GM18873 (cell line): Measurements from ENCODE around the gene AP2S1.
"Not testable (repeated sequence)": the region's sequence is repeated elsewhere in the genome, so short reads cannot be mapped to it uniquely, and the experiment has no call there.

Experiments
- ATAC-seq: cut with Tn5 transposase; IDR thresholded peaks from one replicate; pipeline ENCODE4 v1.9.1; 2021; ENCODE audit warnings: mild to moderate bottlenecking, moderate library complexity, moderate number of reproducible peaks; ENCODE audit not compliant: unreplicated experiment, low FRiP score

AP2S1 gene

GRCh38 chr19:46844067-46844489 lies 6.6 kb downstream of the AP2S1 start:
- ATAC-seq = no peak

DNA sequence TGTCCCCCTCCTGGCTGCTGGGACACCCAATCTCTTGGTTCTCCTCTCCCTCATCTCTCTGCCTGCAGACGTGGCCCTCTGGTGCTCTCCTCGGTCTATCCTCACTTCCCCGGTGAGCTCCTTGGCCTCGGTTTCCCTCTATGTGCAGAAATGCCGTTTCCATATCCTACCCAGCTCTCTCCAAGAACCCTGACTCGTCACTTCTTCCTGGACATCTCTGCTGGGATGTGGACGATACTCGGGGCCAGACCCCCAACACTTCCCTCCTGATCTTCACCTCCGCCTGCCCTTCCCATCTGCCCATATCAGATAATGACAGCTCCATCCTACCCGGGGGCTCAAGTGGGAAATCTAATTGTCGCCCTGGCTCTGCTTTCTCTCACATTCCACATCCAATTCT lies 7.9 kb downstream of the AP2S1 start:
- no peak for ATAC-seq

- ATAC-seq = no peak
These were observed 9.1 kb downstream of the AP2S1 start for GRCh38 chr19:46841458-46842083.

DNA sequence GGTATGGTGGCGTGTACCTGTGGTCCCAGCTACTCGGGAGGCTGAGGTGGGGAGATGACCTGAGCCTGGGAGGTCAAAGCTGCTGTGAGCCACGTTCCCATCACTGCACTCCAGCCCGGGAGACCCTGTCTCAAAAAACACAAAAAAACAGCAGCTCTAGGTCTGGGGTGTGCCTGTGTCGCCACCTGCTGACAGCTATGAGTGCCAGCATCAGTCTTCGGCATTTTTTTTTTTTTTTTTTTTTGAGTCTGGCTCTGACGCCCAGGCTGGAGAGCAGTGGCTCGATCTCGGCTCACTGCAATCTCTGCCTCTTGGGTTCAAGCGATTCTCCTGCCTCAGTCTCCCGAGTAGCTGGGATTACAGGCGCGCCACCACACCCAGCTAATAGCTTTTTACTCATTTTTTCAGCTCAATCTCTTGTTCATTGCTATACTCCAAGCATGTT lies 10.1 kb downstream of the AP2S1 start:
- ATAC-seq = no peak

DNA sequence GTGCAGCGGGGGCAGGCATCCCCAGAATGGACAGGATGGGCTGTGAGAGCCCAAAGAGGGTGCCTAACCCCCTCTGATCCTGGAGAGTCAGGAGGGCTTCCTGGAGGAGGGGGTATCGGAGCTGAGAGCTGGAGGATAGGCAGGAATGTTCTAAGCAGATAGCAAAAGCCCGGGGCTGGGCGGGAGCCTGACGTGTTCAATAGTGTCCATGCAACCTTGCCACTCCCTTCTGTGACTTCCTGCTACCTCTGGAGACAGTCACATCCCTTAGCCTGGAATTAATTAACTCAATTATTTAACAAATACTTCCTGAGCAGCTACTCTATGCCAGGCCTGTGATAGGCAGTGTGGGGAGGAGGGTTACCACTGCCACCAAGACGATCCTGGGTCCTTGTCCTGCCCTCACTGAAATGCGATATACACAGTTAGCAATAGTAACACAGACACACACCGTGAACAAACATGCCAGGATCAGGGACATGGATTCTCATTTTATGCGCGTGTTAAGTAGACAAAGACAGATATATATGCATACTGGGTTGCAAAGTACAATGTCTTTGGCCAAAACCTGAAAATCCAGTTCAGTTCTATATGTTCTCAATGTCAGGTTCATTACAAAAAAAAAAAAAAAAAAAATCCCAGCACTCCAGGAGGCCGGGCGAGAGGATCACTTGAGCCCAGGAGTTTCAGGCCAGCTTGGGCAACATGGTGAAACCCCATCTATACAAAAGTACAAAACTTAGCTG lies 10.7 kb downstream of the AP2S1 start:
- no peak for ATAC-seq

- ATAC-seq = no peak
These were observed 12.5 kb downstream of the AP2S1 start for GRCh38 chr19:46838160-46838559.

- no peak for ATAC-seq
These were observed 15.7 kb downstream of the AP2S1 start for GRCh38 chr19:46834984-46835383.

DNA sequence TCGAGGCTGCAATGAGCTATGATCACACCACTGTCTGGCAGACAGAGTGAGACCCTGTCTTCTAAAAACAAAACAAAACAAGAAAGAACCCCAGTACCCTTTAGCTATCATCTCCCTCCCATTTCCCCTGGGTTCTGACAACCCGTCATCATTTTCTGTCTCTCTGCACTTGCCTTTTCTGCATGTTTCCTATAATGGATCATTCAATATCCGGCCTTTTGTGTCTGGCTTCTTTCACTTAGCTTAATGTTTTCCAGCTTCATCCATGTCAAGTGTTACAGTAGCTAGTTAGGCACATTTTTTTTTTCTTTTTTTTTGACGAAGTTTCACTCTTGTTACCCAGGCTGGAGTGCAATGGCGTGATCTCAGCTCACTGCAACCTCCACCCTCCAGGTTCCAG lies 16.5 kb downstream of the AP2S1 start:
- no peak for ATAC-seq

DNA sequence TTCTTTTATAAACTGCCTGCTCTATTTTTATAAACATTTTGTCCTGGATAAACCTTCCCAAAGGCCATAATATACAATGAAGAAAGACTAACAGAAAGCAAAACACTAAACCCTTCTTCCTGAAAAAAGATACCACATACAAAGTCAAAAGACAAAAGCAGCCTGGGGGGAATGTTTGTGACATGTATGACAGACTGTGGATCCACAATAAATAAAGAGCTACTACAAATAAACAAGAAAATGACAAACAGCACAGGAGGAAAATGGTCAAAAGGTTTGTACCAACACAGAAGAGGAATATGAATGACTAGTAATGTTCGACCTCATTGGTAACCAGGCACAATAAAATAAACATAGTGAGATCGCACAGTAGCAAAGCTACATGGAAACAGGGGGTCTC lies 19.8 kb downstream of the AP2S1 start:
- no peak for ATAC-seq

- ATAC-seq = no peak
These were observed 22.2 kb downstream of the AP2S1 start for GRCh38 chr19:46828484-46828883.

GRCh38 chr19:46825731-46826055 lies 25.0 kb downstream of the AP2S1 start:
- no peak for ATAC-seq

DNA sequence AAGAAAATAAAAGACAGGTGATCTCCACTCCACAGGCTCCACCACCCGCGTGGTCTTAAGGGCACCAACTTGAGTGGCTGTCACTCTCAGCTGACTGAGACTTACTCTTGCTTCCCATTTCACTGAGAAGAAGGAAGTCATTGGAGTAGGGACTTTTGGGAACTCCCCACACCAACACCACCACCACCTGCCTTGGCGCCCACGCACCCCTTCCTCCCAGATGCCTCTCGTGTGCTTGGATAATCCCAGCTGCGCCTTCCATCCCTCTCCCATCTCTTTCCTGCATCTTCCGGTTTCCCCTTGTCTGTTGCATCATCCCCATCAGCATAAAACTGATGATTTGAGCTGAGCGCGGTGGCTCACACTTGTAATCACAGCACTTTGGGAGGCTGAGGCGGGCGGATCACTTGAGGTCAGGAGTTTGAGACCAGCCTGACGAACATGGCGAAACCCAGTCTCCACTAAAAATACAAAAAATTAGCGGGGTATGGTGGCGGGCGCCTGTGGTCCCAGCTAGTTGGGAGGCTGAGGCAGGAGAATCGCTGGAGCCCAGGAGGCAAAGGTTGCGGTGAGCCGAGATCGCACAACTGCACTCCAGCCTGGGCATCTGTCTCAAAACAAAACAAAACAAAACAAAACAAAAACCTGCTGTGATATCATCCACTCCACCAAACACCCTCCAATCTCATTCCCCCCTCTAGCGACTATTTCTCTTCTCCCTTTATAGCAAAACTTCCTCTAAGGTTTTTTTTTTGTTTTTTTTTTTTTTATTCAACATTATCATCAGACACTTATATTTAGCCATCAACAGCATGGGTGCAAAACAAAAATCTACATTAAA lies 25.5 kb downstream of the AP2S1 start:
- ATAC-seq = no peak

DNA sequence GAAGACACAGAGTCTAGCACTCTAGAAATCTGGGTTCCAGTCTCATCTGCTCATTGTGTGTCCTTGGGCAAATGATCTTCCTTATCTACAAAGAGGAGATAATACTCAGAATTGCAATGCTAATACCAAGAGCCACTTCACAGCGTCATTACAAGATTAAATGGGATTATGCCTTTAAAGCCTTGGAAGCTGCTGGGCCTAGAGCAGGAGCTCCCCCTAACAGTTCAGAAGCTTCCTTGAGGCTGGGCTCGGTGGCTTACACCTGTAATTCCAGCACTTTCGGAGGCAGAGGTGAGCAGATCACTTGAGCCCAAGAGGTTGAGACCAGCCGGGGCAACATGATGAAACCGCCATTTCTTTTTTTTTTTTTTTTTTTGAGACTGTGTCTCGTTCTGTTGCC lies 27.6 kb downstream of the AP2S1 start:
- ATAC-seq = no peak

GRCh38 chr19:46822410-46822787 lies 28.2 kb downstream of the AP2S1 start:
- ATAC-seq = not testable (repeated sequence)

GRCh38 chr19:46821512-46822409 lies 28.9 kb downstream of the AP2S1 start:
- ATAC-seq = no peak

DNA sequence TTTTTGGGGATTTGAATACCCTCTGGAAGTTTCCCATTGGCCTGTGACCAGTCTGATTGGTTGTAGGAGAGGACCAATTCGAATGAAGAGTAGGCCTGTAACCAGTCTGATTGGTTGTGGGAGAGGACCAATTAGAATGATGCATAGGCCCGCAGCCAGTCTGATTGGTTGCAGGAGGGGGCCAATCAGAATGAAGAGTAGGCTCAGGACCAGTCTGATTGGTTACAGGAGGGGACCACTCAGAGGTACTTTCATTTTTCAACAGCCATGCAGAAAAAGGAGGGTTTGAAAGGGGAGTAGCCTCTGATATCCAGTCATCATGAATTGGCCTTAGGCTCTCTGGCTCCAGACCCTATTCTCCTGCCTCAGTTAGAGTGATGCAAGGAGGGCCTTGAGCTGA lies 31.8 kb downstream of the AP2S1 start:
- no peak for ATAC-seq

GRCh38 chr19:46815833-46816627 lies 34.6 kb downstream of the AP2S1 start:
- no peak for ATAC-seq

- ATAC-seq = no peak
These were observed 36.7 kb downstream of the AP2S1 start for GRCh38 chr19:46813839-46814358.
